Prostate gland (tissue), 2 donors: ENCODE data around the gene RASGRP4.

ENCODE experiments used
- POLR2A ChIP-seq: fragments of 450-650 bp; IDR thresholded peaks from one replicate; pipeline ENCODE4 v1.6.1; 2016; ENCODE audit warnings: antibody characterized with exemption, mild to moderate bottlenecking
- TF ChIP-seq, protein P1 (sequence below), 4 experiments: fragments of 200-600 bp in 2 of 4; fragments of 450-650 bp in 2 of 4; sonication (generic) in 2 of 4; IDR thresholded peaks; 1 replicate in 3 of 4; 2 replicates in 1 of 4; pipeline ENCODE4 v1.5.1; 2016 to 2019; ENCODE audit warnings: antibody characterized with exemption in 4 of 4, mild to moderate bottlenecking in 2 of 4, moderate library complexity in 2 of 4

DNA sequence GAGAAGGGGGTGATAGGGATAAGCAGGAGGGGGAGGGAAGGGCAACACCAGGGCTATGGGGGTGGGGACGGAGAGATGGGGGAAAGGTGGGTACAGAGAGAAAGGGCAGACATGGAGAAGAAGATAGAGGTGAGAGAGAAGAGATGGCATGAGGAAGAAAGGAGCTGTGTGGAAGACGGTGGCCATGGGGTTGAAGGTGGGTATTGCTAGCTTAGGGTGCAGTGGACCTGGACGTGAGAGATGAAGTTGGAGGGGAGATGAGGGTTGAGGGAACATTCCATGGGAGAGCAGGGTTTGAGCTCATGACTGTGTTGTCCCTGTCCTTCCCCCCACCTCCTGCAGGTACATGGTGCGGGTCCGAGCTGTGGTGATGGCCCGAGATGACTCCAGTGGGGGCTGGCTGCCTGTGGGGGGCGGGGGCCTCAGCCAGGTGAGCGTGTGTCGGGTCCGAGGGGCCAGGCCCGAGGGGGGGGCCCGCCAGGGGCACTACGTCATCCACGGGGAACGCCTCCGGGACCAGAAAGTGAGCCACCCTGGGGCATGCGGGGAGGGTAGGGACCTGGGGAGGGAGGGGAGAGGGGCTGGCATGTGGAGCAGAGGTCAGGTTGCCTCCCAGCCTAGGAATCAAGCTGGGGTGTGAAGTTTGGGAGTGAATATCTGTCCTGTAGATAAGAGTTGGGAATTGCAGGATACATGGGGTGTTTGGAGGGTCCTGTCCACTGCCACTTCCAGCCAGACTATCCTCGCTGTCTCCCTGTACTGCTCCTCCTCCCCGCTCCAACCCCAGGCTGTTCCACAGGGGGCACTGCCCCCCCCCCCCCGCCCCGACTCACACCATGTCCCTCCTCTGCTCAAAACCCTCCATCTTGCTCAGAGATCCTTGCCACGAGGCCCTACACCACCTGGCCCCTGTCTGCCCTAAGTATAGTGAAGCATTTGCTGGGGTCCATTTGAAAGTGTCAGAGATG is 35.8 kb downstream of the RASGRP4 start:
- TF ChIP-seq, protein P1, sequence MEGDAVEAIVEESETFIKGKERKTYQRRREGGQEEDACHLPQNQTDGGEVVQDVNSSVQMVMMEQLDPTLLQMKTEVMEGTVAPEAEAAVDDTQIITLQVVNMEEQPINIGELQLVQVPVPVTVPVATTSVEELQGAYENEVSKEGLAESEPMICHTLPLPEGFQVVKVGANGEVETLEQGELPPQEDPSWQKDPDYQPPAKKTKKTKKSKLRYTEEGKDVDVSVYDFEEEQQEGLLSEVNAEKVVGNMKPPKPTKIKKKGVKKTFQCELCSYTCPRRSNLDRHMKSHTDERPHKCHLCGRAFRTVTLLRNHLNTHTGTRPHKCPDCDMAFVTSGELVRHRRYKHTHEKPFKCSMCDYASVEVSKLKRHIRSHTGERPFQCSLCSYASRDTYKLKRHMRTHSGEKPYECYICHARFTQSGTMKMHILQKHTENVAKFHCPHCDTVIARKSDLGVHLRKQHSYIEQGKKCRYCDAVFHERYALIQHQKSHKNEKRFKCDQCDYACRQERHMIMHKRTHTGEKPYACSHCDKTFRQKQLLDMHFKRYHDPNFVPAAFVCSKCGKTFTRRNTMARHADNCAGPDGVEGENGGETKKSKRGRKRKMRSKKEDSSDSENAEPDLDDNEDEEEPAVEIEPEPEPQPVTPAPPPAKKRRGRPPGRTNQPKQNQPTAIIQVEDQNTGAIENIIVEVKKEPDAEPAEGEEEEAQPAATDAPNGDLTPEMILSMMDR (IDR thresholded peaks at IDR 0.05), result no peak
- TF ChIP-seq POLR2A, result no peak
